ENCODE results near the gene NDUFS8. TPM values are rescaled to one million over a fixed set of nuclear protein-coding genes. Genes with fewer than 3 reads are reported as not detected.

Gene NDUFS8
- total and polyA plus RNA-seq, 2 of the 13 experiments (the other 11 are each of a cell fraction or from before 2014, with no cell fraction given): 96.7 to 158 TPM

DNA sequence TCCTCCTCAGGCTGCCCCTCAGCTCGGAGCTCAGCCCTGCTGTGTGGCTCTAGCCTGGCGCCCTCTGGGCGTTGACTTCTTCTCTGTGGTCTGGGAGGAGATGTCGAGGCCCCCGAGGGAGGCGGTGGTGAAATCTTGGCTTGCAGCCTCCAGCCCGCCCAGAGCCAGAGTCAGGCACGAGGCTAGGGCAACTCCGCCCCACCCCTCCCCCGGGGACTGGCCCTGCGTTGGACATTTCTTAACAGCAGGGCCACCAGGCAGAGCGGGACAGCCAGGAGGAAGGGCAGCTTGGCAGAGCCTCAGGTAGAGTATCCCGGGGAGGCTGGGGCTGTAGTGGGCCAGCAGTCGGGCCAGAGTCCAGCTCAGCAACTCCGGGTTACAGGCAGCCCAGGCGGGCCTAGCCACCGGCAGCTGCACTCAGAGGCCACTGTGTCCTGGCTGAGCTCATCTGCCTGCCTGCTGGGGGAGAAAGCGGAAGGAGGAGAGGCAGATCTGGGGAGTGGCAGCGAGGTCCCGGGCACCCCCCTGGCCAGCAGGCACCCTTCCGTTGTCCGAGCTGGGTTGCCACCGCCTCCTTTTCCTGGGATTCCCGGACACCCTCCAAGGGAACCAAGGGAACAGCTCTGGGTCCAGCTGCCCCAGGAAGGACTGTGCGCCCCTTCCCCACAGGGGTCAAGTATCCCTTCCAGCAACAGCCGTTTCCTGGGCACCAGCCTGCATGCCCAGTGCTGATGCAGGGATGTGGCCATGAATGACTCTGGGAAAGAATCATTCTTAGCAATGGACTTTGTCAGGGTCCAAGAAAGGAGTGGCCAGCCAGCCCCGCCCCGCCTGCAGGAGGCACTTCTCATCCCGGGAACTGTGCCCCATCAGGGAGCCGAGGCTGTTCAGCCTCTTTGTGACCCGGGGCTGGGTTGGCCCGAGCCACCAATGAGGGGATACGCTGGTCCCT is 20.1 kb upstream of the NDUFS8 start, which contains the start of gene ALDH3B1 (continued):
- TF ChIP-seq, protein P1, sequence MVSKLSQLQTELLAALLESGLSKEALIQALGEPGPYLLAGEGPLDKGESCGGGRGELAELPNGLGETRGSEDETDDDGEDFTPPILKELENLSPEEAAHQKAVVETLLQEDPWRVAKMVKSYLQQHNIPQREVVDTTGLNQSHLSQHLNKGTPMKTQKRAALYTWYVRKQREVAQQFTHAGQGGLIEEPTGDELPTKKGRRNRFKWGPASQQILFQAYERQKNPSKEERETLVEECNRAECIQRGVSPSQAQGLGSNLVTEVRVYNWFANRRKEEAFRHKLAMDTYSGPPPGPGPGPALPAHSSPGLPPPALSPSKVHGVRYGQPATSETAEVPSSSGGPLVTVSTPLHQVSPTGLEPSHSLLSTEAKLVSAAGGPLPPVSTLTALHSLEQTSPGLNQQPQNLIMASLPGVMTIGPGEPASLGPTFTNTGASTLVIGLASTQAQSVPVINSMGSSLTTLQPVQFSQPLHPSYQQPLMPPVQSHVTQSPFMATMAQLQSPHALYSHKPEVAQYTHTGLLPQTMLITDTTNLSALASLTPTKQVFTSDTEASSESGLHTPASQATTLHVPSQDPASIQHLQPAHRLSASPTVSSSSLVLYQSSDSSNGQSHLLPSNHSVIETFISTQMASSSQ (IDR thresholded peaks at IDR 0.05; ENCODE audit: low read depth): no peak
- TF ChIP-seq, protein P1 (CRISPR knock-in tag; IDR thresholded peaks at IDR 0.05; ENCODE audit: borderline replicate concordance): no peak; the same call in 1 of the 2 replicates
- TF ChIP-seq FOXP1 (IDR thresholded peaks at IDR 0.05): no peak
- no peak for TF ChIP-seq FOXP1 (CRISPR knock-in tag; IDR thresholded peaks at IDR 0.05)
- peak; percentile 28; the same call in 1 of the 2 replicates for TF ChIP-seq MTA1 (CRISPR knock-in tag; IDR thresholded peaks at IDR 0.05; ENCODE audit: borderline replicate concordance)
- TF ChIP-seq ZNF605 (CRISPR knock-in tag; IDR thresholded peaks at IDR 0.05): peak; percentile 60; the same call in 1 of the 2 replicates
- no peak for TF ChIP-seq GPN1 (CRISPR knock-in tag; IDR thresholded peaks at IDR 0.05; ENCODE audit: borderline replicate concordance)
- no peak for TF ChIP-seq EHMT2 (IDR thresholded peaks at IDR 0.05; ENCODE audit: borderline replicate concordance, low read depth, low read length)
- TF ChIP-seq RCOR2 (CRISPR knock-in tag; IDR thresholded peaks at IDR 0.05): 0 out of 2 replicates have a peak, but pooled peaks have one; percentile 16
- no peak for TF ChIP-seq ZNF546 (CRISPR knock-in tag; conservative IDR thresholded peaks at IDR 0.05)
- TF ChIP-seq, protein P2, sequence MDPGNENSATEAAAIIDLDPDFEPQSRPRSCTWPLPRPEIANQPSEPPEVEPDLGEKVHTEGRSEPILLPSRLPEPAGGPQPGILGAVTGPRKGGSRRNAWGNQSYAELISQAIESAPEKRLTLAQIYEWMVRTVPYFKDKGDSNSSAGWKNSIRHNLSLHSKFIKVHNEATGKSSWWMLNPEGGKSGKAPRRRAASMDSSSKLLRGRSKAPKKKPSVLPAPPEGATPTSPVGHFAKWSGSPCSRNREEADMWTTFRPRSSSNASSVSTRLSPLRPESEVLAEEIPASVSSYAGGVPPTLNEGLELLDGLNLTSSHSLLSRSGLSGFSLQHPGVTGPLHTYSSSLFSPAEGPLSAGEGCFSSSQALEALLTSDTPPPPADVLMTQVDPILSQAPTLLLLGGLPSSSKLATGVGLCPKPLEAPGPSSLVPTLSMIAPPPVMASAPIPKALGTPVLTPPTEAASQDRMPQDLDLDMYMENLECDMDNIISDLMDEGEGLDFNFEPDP (CRISPR knock-in tag; conservative IDR thresholded peaks at IDR 0.05): peak; percentile 88; the same call in 1 of the 2 replicates
- no peak; the same call in 1 of the 2 replicates for TF ChIP-seq ZNF44 (CRISPR knock-in tag; IDR thresholded peaks at IDR 0.05)
- TF ChIP-seq ZNF737 (CRISPR knock-in tag; IDR thresholded peaks at IDR 0.05; ENCODE audit: borderline replicate concordance): no peak
- no peak for TF ChIP-seq SNAI1 (CRISPR knock-in tag; IDR thresholded peaks at IDR 0.05; ENCODE audit: borderline replicate concordance)
- no peak for TF ChIP-seq PAF1 (CRISPR knock-in tag; IDR thresholded peaks at IDR 0.05)
- TF ChIP-seq IKZF1 (IDR thresholded peaks at IDR 0.05): no peak
- TF ChIP-seq STAG1 (CRISPR knock-in tag; IDR thresholded peaks at IDR 0.05): peak; percentile 2; the same call in 1 of the 2 replicates
- TF ChIP-seq ZNF720 (CRISPR knock-in tag; IDR thresholded peaks at IDR 0.05): no peak
- no peak for TF ChIP-seq SUZ12 (IDR thresholded peaks at IDR 0.05; ENCODE audit: low read depth, low read length)
